NCI-H187 (cell line): ENCODE data around the gene ADGRG6.
"Not testable (repeated sequence)": the region's sequence is repeated elsewhere in the genome, so short reads cannot be mapped to it uniquely, and the experiment has no call there.

Experiments used
- DNase-seq, 2 experiments: peaks; one replicate each; lab custom pipeline; 2025; lab: John Stamatoyannopoulos, UW

Gene ADGRG6

DNA sequence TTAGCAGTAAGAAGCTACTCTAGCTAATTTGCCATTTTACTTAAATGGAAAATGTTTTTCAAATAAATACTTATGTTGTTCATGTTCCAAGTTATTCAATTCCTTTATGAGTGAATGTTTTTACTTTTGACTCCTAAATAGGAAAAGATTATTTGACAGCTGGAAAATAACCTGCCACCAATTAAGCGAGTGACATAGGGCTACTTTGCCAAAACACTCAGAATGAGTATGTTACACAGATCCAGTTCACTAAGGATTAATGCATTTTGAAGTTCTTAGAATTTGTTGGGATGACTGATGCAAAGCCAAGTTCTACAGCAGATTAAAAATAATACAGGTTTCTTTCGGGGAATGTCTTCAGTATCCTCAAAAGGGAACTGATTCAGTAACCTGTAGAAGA is 144.4 kb downstream of the ADGRG6 start:
- DNase-seq, result no peak

DNA sequence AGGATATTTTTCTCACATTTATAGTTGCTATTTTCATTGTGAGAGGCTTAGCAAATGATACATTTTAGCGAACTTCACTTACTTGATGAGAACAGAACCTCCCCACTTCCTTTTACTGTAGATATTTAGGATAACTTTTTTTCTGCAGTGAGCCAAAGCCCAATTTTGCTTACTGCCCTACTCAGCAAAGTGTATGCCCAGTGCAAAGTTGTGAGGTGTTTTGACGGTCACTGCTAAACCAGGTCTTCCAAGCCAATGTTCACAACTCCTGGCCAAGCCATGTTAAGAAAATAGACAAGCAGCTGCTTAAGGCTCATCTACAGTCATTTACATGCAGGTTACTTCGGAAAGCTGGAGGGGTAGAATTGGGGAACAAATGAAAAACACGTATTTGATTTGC is 144.8 kb downstream of the ADGRG6 start:
- no peak for DNase-seq

DNA sequence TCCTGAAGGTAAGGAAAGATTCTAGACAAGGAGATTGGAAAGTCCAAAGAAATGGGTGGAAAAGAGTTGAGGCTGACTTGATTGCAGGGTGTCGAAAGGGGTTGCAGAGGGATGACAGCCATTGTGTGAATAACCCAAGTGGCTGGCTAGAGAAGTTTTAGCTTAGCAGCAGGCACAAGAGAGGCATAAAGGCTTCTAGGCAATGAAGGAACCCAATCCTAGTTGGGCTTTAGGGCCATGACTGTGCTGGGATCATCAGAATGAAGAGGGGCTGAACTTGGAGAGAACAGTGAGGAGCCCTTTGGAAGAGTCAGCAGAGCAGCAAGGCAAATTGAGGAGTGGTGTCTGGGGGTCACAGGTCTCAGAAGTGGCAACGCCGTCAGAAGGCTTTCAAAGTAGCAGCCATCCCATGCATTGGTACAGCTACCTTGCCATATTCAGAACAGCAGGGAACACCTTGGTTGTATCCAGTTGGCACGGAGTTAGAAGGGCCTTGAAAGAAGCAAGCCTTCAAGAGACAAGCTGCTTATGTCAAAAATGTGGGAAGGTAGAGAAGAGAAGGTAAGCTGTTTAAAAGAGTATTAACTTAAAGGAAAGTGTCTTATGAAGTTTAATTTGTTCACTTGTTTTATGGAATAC is 146.4 kb downstream of the ADGRG6 start:
- no peak for DNase-seq

DNA sequence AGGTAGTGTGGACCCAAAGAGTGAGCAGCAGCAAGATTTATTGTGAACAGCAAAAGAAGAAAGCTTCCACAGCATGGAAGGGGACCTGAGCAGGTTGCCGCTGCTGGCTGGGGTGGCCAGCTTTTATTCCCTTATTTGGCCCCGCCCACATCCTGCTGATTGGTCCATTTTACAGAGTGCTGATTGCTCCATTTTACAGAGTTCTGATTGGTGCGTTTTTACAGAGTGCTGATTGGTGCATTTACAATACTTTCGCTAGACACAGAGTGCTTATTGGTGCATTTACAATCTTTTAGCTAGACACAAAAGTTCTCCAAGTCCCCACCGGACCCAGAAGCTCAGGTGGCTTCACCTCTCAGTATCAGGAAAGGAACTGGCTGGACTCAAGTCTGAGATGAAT is 149.0 kb downstream of the ADGRG6 start:
- not testable (repeated sequence) for DNase-seq

DNA sequence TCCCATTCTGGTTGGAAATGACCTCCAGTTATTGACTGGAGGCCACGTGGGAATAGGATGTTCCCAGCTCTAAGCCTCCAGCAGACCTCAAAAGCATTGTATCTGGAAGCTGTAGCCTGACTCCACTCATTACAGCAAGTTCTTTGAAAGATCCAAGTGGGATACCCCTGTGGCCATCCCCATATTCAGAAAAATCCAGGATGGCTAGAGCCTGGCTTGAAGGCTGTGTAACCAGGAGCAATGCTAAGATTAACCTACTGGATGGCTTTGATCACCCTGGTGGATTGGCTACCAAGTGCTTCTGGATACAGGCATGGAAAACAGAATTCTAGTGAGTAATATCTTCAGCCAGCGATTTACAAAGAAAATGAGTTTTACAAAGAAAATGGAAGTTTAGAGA is 151.2 kb downstream of the ADGRG6 start:
- no peak for DNase-seq

DNA sequence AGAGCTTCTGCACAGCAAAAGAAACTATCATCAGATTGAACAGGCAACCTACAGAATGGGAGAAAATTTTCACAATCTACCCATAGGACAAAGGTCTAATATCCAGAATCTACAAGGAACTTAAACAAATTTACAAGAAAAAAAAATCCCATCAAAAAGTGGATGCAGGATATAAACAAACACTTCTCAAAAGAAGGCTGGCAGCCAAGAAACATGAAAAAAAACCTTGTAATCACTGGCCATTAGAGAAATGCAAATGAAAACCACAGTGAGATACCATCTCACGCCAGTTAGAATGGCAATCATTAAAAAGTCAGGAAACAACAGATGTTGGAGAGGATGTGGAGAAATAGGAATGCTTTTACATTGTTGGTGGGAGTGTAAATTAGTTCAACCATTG is 152.4 kb downstream of the ADGRG6 start:
- not testable (repeated sequence) for DNase-seq

DNA sequence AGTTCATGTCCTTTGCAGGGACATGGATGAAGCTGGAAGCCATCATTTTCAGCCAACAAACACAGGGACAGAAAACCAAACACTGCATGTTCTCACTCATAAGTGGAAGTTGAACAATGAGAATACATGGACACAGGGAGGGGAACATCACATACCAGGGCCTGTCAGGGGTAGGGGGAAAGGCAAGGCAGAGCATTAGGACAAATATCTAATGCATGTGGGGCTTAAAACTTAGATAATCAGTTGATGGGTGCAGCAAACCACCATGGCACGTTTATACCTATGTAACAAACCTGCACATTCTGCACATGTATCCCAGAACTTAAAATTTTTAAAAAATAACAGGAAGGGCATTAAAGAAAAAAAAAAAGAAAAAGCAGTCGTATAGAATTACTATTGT is 153.0 kb downstream of the ADGRG6 start:
- not testable (repeated sequence) for DNase-seq

DNA sequence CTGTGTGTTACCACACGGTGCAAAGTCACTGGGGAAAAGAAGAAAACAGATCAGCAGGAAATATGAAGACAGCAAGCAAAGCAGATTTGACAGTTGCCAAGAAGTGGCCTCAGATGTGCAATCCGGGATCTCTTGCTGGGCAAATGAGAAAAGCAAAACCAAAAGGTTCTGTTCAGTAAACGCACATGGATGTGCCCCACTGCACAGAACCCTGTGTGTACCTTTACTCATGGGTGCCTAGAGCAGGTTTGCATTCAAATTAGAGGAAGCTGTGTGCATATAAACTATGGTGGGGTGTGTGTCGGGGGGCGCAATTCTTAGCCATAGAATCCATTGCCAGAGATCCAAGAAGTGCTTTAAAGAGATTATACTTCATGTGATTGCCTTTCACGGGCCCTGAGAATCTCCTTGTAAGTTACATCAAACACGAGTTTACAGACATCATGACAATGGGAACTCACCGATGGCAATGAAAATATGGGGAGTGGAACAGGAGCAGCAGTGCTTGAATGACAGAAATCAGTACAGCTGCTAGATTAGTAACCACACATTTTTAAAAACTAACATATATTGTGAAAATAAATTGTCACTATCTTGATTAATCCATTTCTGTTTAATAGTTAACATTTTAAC is 154.3 kb downstream of the ADGRG6 start:
- DNase-seq, result no peak

DNA sequence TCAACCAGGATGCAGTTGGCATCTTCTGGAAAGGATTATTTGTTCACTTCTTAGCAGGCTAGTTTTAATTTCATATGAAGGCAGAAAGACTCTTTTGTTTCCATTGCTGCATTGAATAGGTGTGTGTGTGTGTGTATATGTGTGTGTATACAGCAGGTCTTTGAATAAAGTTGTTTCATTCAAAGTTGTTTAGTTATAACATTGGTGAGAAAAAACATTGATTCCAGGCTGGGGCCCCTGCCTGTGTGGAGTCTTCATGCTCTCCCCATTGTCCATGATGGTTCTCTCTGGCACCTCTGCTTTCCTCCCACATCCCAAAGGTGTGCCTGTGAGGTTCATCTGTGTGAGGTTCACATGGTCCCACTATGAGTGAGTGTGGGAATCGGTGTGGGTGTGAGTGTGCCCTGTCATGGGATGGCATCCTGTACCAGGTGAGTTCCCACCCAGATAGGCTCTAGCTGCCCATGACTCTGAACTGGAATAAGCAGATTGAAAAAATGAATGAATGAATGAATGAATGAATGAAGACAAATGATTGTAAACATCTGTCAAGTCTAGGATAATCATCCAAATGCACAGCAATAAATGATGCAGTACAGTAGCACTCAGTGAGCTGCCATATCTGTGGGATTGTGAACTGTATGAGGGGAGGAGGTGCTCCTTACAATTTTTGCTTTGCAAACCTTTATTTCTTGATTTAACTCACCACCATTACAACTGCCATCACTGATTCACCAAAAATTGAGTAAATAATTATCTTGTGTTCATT is 156.0 kb downstream of the ADGRG6 start:
- DNase-seq, result no peak

DNA sequence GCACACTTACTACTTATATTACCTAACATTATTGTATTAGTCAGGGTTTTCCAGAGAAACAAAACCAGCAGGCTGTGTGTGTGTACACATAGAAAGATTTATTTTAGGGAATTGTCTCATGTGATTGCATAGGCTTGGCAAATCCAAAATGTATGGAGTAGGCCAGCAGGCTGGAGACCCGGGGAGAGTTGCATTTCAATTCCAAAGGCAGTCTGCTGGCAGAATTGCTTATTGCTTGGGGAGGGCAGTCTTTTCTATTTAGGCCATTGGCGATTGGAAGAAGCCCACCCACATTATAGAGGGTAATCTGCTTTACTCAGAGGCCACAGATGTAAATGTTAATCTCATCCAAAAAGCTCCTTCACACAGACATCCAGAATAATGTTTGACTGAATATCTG is 157.0 kb downstream of the ADGRG6 start:
- no peak for DNase-seq

DNA sequence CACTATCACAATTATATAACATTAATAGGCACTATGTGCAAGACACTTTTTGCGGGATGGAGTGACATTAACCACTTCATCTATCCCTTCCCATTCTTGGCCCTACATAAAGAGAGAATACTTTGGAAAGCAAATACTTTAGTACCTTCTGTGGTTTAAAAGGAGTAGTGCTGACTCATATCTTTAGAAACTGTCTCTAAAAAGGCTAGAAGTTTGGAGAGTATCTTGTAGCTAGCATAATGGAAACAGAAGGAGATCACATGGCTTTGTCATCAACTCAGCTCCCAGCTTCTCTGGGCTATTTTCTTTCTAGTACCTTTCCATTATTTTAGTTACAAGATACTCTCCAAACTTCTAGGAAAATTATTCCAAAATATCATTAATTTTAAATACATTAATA is 157.5 kb downstream of the ADGRG6 start:
- DNase-seq, result no peak

DNA sequence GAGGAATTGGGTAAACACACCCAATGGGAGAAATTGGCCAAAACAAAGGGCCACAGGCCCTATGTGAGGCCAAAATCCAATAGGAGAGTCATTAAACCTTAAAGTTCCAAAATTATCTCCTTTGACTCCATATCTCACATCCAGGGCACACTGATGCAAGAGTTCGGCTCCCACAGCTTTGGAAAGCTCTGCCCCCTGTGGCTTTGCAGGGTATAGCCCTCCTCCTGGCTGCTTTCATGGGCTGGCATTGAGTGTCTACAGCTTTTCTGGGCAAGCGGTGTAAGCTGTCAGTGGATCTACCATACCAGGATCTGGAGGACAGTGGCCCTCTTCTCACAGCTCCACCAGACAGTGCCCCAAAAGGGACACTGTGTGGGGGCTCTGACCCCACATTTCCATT is 160.5 kb downstream of the ADGRG6 start:
- DNase-seq, result no peak

DNA sequence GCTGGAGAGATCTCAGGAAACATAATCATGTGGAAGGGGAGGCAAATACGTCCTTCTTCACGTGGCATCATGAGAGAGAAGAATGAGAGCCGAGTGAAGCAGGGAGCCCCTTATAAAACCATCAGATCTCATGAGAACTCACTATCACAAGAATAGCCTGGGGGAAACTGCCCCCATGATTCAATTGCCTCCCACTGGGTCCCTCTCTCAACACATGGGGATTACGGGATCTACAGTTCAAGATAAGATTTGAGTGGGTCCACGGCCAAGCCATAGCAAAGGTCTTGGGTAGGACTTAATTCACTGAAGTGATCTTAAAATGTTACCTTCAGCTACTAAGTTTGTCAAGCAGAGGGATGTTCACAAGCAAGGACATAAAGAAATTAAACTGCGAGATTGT is 162.2 kb downstream of the ADGRG6 start:
- DNase-seq, result no peak

DNA sequence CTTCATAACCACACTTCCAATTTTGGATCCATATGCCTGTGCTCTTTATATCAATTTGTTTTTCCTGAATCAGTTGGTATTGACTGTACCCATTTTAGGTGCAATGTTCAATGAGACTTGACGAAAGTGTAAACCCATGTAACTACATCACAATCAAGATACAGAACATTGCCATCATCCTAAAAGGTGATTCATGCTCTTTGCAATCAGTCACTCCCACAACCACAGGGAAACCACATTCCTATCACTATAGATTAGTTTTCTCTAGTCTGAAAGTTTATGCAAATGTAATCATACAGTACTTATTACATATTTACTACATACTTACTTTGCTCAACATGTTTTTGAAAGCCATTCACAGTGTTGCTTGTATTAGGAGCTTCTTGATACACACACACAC is 167.4 kb downstream of the ADGRG6 start:
- no peak for DNase-seq

DNA sequence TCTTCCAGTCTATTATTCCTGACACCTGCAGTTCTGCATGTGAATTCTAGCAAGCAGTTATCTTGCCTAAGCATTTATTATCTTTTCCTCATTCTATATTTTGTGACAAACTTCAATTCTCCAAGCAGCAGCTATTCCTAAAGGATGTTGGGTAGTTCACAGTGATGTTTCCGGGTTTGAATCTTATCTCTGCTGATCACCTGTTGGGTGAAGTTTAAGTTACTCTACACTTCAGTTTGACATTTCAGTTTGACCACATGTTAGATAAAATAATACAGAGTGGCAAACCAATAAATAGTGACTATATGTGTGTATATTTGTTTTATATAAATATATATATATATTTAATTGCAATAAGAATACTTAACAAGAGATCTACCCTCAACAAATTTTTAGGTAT is 168.6 kb downstream of the ADGRG6 start:
- DNase-seq, result no peak

DNA sequence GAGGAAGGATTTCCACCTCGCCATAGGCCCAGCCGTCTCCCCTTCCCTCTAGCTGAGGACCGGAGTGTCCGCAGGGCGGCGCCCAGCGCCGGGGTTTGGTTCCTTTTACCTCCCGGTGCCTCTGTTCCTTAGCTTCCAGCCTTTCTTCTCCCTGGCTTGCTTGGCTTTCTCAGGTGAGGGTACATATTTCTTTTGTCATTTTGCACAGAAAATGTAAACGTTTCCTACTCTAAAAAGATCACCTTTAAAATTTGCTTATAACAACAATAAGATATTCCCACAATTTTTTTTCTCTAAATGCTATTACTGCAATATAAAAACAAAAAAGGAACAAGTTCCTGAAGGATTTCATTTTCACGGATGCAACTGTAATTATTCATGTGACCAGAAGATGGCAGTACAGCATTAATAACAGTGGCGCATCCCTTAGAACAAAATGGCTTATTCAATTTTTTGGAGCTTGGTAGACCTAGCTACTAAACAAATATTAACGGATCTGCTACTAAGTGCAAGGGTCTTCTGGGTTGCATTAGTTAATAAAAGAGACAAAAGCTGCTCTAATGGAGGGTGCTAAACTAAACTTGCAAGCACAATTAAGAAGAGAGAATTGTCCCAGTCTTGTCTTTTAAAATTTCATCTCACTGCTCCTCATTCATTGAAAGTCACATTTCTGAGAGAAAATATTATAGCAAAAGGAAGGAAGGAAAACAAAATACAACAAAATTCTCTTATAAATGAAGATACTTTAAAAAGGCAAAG is 172.9 kb downstream of the ADGRG6 start:
- DNase-seq, result peak in 1 of 2 experiments; percentile 6

DNA sequence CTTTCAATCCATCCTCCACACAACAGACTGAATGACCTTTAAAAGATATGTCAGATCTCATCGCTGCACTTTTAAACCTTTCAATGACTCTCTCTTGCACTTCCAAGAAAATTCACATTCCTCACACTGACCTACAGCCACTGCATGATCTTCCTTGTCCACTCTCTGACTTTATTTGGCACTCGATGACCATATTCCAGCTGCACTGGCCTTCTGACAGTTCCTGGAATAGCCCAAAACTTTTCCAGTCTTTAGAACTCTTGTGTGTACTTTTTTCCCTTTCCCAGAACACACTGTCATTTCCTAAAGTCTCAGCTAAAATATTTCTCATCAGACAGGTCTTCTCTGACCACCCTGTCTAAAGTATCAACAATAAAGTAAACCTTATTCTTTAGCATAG is 174.6 kb downstream of the ADGRG6 start:
- no peak for DNase-seq

DNA sequence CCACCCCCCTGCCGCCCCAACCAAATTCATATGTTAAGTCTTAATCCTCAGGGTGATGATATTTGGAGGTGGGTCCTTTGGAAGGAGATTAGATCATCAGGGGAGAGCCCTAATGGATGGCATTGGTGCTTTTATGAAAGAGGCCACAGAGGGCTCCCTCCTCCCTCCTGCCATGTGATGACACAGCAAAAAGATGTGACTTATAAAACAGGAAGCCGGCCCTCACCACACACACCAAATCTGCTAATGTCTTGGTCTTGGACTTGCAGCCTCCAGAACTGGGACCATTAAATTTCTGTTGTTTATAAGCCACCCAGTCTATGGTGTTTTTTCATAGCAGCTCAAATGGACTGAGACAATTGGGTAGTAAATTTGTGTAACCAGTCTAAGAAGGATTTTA is 176.3 kb downstream of the ADGRG6 start:
- no peak for DNase-seq

DNA sequence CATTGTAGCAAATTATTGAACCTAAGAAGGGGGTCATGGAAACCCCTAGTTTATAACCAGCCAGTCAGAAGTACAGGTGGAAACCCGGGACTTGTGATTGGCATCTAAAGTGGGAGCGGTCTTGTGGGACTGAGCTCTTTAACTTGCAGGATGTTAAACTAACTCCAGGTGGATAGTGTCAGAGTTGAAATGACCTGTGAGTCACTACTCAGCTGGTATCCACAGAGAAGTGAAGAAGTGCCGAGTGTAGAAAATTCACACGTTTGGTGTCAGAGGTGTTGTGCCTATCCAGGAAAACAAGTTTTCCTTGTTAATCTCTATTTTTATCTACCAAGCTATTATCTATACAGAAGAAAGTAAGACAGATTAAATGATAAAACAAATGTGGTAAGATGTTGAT is 179.7 kb downstream of the ADGRG6 start:
- no peak for DNase-seq

DNA sequence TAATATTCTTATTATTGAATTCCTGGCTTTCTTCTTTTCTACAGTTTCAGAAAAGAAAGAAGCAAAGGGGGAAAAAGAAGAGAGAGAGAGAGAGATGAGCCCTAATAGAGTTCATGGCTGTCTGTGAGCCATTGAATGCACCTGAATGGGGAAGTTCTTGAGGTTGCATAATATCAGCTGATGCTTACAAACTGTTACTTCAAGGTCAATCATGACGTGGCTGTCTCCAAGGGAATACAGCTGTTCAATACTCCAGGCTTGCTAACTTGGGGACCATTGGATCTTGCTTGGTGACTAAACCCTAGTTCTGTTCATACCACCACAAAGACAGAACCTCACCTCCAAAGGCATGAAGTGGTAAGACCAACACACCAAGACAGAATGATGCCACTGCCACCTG is 180.4 kb downstream of the ADGRG6 start:
- no peak for DNase-seq

DNA sequence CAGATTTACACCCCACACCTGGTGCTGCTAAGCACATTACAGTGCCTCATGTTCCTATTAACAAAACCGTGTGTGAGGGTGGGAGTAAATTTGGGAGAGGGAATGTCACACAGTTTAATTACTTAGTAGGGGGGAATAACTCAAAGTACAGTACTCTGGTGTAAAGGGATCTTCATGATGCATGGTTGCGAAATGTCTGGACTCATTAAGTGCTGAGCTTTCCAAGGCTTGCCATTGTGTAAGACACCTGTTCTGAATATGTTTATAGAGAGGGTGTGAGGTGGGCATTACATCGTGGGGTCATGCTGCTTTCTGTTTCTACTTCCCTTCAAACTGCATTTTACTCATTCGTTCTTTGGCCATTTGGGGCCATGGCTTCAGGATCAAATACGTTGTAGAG is 181.2 kb downstream of the ADGRG6 start:
- no peak for DNase-seq

DNA sequence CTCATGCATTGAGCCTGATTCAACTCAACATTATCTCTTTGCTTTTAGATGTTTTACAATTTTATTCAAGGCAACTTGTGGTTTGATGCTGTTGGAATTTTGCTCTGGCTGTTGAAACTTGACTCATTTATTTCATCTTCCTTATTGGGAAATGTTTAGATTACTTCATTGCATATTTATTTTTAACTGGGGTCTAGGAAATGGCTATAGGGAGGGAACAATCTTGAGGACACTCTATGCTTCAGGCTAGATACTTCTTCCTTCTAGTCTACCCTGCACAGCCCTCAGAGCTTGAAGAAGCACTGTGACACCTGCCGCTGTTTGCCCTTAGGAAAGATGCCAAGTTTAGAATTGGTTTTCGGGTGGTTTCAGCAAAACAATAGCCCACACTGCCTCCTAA is 183.4 kb downstream of the ADGRG6 start:
- DNase-seq, result no peak
